Prostate gland (tissue), 2 donors: ENCODE results near the gene SCIN. TPM values are rescaled to one million over a fixed set of nuclear protein-coding genes. Genes with fewer than 3 reads are reported as not detected.

Source experiments
- DNase-seq: peaks from one replicate; pipeline ENCODE4 v3.0.0-alpha.2; 2019; ENCODE audit warnings: low spot score
- H3K27ac ChIP-seq, 2 donors: fragments of 200-600 bp; sonication (generic); 2 replicates each; pipeline ENCODE4 v1.5.1; 2017 to 2019
- H3K27me3 ChIP-seq: fragments of 200-600 bp; sonication (generic); replicated peaks from 2 replicates; pipeline ENCODE4 v1.5.1; 2019; ENCODE audit not compliant: insufficient read depth
- H3K36me3 ChIP-seq, 2 donors: fragments of 200-600 bp; sonication (generic); 1 replicate in 1 of 2; 2 replicates in 1 of 2; pipeline versions ENCODE4 v1.5.1 to v1.8.1; 2017 to 2019
- H3K4me1 ChIP-seq: fragments of 200-600 bp; sonication (generic); replicated peaks from 2 replicates; pipeline ENCODE4 v1.5.1; 2019
- H3K4me3 ChIP-seq, 2 donors: fragments of 200-600 bp; sonication (generic); 2 replicates each; pipeline ENCODE4 v1.5.1; 2017 to 2019
- H3K9me3 ChIP-seq: fragments of 200-600 bp; sonication (generic); 2 replicates; pipeline ENCODE4 v1.5.1; 2017
- POLR2A ChIP-seq: fragments of 450-650 bp; IDR thresholded peaks from one replicate; pipeline ENCODE4 v1.6.1; 2016; ENCODE audit warnings: antibody characterized with exemption, mild to moderate bottlenecking
- POLR2AphosphoS5 ChIP-seq: sonication (generic); formaldehyde crosslinking; IDR thresholded peaks from one replicate; pipeline ENCODE4 v1.6.1; 2017; ENCODE audit warnings: antibody characterized with exemption
- WGBS: methylation state at CpG from one replicate; pipeline ENCODE4 v1.1.5; 2018; 5-methylcytosine and 5-hydroxymethylcytosine counted together
- intact Hi-C: fragments of 100-400 bp; cut with DNase I; formaldehyde crosslinking; loops from one replicate; pipeline ENCODE4 v1.14.2; 2022
- total RNA-seq, 2 donors: library from RNA; depleted of rRNA; stranded (reverse); fragments of >200 nt; gene quantifications; one replicate each; pipeline ENCODE4 v1.1.0, GENCODE V29; 2016
- TF ChIP-seq, protein P1 (sequence below), 4 experiments: fragments of 200-600 bp in 2 of 4; fragments of 450-650 bp in 2 of 4; sonication (generic) in 2 of 4; IDR thresholded peaks; 1 replicate in 3 of 4; 2 replicates in 1 of 4; pipeline ENCODE4 v1.5.1; 2016 to 2019; ENCODE audit warnings: antibody characterized with exemption in 4 of 4, mild to moderate bottlenecking in 2 of 4, moderate library complexity in 2 of 4

SCIN gene
- total RNA-seq, 2 donors from 2014 or later: 7.6 to 12.2 TPM

DNA sequence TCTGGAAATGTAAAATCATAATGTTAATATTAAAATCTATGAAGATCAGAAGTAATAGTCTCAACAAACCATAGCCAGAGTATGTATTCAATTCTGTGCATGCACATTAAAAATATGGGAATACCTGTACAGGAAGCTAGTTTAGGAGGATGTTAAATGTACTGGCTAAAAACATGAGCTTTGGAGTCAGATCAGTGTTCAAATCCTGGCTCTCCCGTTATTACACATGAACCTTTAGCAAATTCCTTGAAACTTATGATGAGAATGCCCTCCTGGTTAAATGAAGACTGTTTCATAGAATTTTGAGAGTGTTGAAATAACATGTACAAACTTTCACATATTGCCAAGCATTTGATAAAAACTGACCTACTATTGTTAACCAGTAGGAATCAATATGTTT, 121.5 kb downstream of the SCIN start:
- 89% methylated on average over 1 of the region's 1 CpG for WGBS
- DNase-seq: no peak
- no peak overlapping the region for H3K27ac ChIP-seq
- intact Hi-C loops: no loop called here
- no peaks in the 10 kb centered on the region for H3K27me3 ChIP-seq
- no peak overlapping the region for H3K4me3 ChIP-seq
- H3K4me1 ChIP-seq: no peaks in the 10 kb centered on the region
- TF ChIP-seq POLR2AphosphoS5 (no peak), POLR2A (no peak)
- TF ChIP-seq, protein P1, sequence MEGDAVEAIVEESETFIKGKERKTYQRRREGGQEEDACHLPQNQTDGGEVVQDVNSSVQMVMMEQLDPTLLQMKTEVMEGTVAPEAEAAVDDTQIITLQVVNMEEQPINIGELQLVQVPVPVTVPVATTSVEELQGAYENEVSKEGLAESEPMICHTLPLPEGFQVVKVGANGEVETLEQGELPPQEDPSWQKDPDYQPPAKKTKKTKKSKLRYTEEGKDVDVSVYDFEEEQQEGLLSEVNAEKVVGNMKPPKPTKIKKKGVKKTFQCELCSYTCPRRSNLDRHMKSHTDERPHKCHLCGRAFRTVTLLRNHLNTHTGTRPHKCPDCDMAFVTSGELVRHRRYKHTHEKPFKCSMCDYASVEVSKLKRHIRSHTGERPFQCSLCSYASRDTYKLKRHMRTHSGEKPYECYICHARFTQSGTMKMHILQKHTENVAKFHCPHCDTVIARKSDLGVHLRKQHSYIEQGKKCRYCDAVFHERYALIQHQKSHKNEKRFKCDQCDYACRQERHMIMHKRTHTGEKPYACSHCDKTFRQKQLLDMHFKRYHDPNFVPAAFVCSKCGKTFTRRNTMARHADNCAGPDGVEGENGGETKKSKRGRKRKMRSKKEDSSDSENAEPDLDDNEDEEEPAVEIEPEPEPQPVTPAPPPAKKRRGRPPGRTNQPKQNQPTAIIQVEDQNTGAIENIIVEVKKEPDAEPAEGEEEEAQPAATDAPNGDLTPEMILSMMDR (IDR thresholded peaks at IDR 0.05): no peak
- no peaks in the 10 kb centered on the region for H3K9me3 ChIP-seq
- H3K36me3 ChIP-seq: no peaks in the 10 kb centered on the region

DNA sequence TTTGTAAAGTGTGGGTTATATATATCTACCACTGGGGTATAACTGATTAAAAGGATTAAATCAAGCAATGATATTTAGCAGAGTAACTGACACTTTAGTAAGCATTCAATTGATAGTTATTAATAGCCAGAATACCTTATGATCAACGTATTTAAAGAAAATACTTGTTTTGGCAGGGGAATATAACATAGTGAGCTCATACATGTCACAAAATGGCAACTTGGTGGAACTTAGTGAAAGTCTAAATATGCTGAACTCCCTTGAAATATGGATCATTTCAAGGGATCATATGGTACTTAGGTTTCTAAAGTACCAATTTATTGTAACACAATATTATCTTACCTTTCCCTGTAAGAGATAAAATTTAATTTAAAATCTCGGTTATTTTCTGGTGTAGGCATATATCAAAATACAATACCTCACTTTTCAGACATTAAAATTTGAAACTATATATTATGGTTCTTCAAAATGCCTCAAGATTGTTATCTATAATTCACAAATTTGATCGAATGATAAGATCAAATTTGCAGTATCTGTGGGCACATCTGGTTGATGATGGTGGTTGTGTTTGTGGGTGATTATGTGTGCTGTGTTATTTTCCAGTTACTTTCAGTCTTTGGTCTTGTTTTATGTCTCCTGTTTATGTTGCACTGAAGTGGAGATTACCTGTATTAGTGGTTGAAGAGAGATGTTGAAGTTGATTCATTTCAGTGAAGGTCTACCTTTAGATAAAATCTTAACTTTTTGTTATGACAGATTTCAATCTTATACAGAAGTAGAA, 122.1 kb downstream of the SCIN start:
- Histone ChIP-seq H3K4me3 (no peak overlapping the region), H3K27ac (no peak overlapping the region), H3K4me1 (no peaks in the 10 kb centered on the region), H3K36me3 (no peaks in the 10 kb centered on the region), H3K27me3 (no peaks in the 10 kb centered on the region), H3K9me3 (no peaks in the 10 kb centered on the region)
- no peak for TF ChIP-seq POLR2AphosphoS5
- WGBS: 47% methylated on average over 3 of the region's 3 CpGs
- no peak for DNase-seq
- intact Hi-C loops: no loop called here

DNA sequence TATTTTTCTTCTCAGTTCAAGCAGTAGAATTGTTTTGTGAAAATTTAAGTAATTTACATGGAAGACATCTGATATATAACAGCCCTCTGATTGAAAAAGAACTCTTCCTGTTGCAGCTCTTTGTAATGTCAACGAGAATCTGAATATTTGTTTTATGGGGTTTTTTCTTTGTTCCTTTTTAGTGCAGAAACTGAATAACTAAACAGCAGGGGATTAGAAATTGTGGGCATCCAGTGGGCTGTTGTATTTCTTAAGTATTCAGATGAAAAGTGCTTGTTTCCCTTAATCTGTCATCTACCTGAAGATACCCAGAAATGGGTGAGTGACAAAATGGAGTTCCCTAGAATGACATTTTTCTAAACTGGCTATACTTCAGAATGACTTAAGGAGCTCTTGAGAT, 124.3 kb downstream of the SCIN start:
- TF ChIP-seq POLR2A (no peak), POLR2AphosphoS5 (no peak)
- TF ChIP-seq, protein P1 (IDR thresholded peaks at IDR 0.05): no peak
- intact Hi-C loops: no loop called here
- Histone ChIP-seq H3K27ac (no peak overlapping the region), H3K4me1 (no peaks in the 10 kb centered on the region), H3K27me3 (no peaks in the 10 kb centered on the region), H3K9me3 (no peaks in the 10 kb centered on the region), H3K4me3 (no peak overlapping the region), H3K36me3 (no peaks in the 10 kb centered on the region)
- WGBS: 43% methylated on average over 1 of the region's 1 CpG
- DNase-seq: no peak

DNA sequence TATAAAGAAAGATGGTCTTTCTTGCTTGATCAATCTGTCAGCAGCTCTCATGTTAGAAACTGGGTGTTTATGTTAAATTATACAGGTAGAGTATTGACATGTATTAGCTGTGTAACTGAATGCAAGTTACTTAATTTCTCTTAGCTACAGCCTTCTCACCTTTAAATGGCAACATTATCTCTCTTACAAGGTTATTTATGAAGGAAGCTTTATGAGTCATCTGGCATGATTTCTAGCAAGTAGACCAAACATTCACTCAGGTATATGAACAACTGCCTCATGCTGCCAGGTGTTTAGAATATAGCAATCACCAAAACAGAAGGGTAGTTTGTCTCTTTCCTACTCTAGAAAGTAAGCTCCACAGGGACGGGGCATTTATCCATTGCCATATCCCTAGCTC, 125.4 kb downstream of the SCIN start:
- Histone ChIP-seq H3K4me1 (no peaks in the 10 kb centered on the region), H3K4me3 (no peak overlapping the region), H3K36me3 (no peaks in the 10 kb centered on the region), H3K27ac (no peak overlapping the region), H3K27me3 (no peaks in the 10 kb centered on the region), H3K9me3 (no peaks in the 10 kb centered on the region)
- WGBS: 84% methylated on average over 1 of the region's 1 CpG
- TF ChIP-seq POLR2A: no peak
- TF ChIP-seq, protein P1 (IDR thresholded peaks at IDR 0.05): no peak
- DNase-seq: no peak
- intact Hi-C loops: no loop called here

DNA sequence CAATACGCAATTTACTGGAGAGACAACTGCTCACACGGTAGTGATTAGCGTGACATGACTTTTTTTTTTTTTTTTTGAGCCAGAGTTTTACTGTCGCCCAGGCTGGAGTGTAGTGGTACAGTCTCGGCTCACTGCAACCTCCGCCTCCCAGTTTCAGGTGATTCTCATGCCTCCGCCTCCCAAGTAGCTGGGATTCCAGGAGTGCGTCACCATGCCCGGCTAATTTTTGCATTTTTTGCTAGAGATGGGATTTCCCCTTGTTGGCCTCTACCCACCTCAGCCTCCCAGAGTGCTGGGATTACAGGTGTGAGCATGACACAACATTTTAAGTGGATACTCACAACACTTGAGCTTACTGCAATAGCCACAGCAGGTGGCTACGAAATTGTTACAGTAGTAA, 128.8 kb downstream of the SCIN start:
- Histone ChIP-seq H3K27me3 (no peaks in the 10 kb centered on the region), H3K4me3 (no peak overlapping the region), H3K4me1 (no peaks in the 10 kb centered on the region), H3K36me3 (no peaks in the 10 kb centered on the region), H3K27ac (no peak overlapping the region), H3K9me3 (no peaks in the 10 kb centered on the region)
- intact Hi-C loops: no loop called here
- WGBS: 95% methylated on average over 10 of the region's 10 CpGs
- no peak for DNase-seq
- TF ChIP-seq POLR2AphosphoS5 (no peak), POLR2A (no peak)
- TF ChIP-seq, protein P1 (IDR thresholded peaks at IDR 0.05): no peak
